ENCODE results near the gene ASRGL1. TPM values are rescaled to one million over a fixed set of nuclear protein-coding genes. Genes with fewer than 3 reads are reported as not detected.
"Not testable (repeated sequence)": the region's sequence is repeated elsewhere in the genome, so short reads cannot be mapped to it uniquely, and the experiment has no call there.

ASRGL1 gene
- total and polyA plus RNA-seq, 12 donors: 1.3 to 9.1 (median 3.1) TPM

DNA sequence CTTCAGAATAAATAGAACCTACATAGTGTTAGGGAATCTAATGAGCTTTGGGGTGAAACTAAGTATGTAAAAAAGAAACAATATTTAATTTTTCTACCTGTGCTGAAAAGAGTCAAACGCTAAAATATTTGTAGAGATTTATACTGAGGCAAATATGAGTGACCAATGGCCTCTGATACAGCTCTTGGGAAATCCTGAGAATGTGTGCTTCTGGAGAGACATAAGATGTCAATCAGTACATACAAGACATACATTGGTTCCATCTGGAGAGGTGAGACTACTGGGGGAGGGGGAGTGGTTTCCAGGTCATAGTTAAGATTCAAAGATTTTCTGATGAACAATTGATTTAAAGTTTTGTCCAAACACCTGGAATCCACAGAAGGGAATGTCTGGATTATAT lies 970 bp downstream of the ASRGL1 start:
- peak overlapping the region in 4 of 10 donors; percentile 55 to 82 (median 60) for H3K27ac ChIP-seq
- TF ChIP-seq, protein P1, sequence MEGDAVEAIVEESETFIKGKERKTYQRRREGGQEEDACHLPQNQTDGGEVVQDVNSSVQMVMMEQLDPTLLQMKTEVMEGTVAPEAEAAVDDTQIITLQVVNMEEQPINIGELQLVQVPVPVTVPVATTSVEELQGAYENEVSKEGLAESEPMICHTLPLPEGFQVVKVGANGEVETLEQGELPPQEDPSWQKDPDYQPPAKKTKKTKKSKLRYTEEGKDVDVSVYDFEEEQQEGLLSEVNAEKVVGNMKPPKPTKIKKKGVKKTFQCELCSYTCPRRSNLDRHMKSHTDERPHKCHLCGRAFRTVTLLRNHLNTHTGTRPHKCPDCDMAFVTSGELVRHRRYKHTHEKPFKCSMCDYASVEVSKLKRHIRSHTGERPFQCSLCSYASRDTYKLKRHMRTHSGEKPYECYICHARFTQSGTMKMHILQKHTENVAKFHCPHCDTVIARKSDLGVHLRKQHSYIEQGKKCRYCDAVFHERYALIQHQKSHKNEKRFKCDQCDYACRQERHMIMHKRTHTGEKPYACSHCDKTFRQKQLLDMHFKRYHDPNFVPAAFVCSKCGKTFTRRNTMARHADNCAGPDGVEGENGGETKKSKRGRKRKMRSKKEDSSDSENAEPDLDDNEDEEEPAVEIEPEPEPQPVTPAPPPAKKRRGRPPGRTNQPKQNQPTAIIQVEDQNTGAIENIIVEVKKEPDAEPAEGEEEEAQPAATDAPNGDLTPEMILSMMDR (IDR thresholded peaks at IDR 0.05): no peak
- peaks cover 0 to 20% (median 0%) of the 10 kb centered on the region in 7 donors for H3K27me3 ChIP-seq
- ATAC-seq (no peak), DNase-seq (no peak)
- H3K9me3 ChIP-seq: no peaks in the 10 kb centered on the region
- no peaks in the 10 kb centered on the region for H3K36me3 ChIP-seq
- H3K4me3 ChIP-seq: peak overlapping the region in 9 of 10 donors; percentile 57 to 86 (median 77)
- WGBS, 2 donors: 45 to 50% methylated on average over 1 of the region's 1 CpG
- intact Hi-C loops (cut with DNase I): loop anchor here in 5 of 10 donors (2.0 to 5.0 kb wide), 2 partner anchors 39 to 41 kb away; no protein-coding TSS in a partner anchor
- peaks cover 0 to 72% (median 12%) of the 10 kb centered on the region in 9 donors for H3K4me1 ChIP-seq

DNA sequence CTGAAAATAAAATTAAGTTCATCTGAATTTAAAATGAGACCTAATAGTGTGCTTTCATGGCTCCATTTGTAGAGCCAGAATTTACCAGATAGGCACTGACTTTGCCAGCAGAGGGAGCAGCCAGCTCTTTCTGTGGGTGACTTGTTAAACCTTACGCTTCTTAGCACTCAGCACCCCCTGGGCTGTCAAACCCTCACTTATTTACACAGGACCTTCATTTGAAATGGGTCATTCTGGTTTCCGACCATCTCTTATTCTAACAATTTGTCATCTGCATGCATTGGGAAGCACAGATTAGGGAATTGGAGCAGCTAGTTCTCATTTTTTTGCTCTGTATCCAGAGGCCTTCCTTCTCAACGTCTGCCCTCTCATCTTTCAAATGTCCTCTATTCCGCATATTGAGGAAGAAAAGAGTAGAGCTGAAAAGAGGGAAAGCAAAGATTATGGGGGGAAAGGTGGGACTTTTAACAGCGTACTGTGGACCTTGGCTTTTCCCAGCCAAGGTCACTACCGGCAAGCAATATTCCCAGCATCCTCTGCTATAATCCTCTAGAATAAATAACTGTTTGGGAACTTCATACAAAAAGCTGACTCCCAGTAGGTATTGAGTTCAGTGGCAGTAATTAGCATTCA lies 3.1 kb downstream of the ASRGL1 start:
- intact Hi-C loops (cut with DNase I): no loop called here
- 70 to 74% methylated on average over 6 of the region's 6 CpGs for WGBS, 2 donors
- Histone ChIP-seq H3K36me3 (no peaks in the 10 kb centered on the region), H3K4me3 (peak overlapping the region in 2 of 10 donors; percentile 12 to 13), H3K4me1 (peaks cover 0 to 74% (median 12%) of the 10 kb centered on the region in 9 donors), H3K27me3 (peaks cover 0 to 6% (median 0%) of the 10 kb centered on the region in 7 donors), H3K27ac (peak overlapping the region in 6 of 10 donors; percentile 9 to 59 (median 16)), H3K9me3 (no peaks in the 10 kb centered on the region)
- ATAC-seq (peak in 5 of 8 donors; percentile 35 to 65 (median 50)), DNase-seq (peak; percentile 27 to 42)
- TF ChIP-seq, protein P1 (IDR thresholded peaks at IDR 0.05): peak; percentile 44 to 80 (median 64)

DNA sequence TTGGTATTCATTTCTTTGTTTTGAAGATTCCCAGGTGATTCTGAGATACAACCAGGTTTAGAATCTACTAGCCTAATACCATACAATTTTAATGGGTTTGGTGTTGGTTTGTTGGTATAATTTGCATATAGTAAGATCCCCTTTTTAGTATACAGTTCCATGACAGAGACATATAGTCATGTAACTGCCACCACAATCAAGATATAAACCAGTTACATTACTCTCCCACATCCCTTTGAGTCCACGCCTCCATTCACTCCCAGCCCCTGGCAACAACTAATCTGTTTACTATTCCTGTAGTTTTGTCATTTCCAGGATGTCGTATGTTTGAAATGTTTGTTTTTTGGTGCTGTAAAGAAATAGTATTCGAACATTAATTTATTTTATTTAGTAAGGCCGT lies 4.3 kb downstream of the ASRGL1 start:
- Histone ChIP-seq H3K27me3 (peaks cover 0 to under 1% (median 0%) of the 10 kb centered on the region in 7 donors), H3K9me3 (no peaks in the 10 kb centered on the region), H3K27ac (peak overlapping the region in 3 of 10 donors; percentile 15 to 39 (median 31)), H3K4me1 (peaks cover 0 to 76% (median 12%) of the 10 kb centered on the region in 9 donors), H3K4me3 (no peak overlapping the region), H3K36me3 (no peaks in the 10 kb centered on the region)
- no peak for ATAC-seq
- no peak for DNase-seq
- TF ChIP-seq, protein P1 (IDR thresholded peaks at IDR 0.05): no peak
- intact Hi-C loops (cut with DNase I): no loop called here
- 67 to 77% methylated on average over 4 of the region's 4 CpGs for WGBS, 2 donors

DNA sequence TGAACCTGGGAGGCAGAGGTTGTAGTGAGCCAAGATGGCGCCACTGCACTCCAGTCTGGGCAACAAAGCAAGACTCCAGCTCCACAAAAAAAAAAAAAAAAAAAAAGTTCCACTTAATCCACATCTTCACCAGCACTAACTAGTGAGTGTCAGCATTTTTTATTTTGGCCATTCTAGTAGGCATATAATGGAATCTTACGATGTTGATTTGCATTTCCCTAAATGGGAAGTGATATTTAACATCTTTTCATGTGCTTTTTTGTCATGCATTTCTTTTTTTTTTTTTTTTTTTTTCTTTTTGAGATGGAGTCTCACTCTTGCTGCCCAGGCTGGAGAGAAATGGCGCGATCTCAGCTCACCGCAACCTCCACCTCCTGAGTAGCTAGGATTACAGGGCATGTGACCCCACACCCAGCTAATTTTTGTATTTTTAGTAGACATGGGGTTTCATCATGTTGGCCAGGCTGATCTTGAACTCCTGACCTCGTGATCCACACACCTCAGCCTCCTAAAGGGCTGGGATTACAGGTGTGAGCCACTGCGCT lies 6.5 kb downstream of the ASRGL1 start:
- H3K36me3 ChIP-seq; H3K9me3 ChIP-seq; ATAC-seq; H3K27me3 ChIP-seq; intact Hi-C loops (cut with DNase I); DNase-seq: not testable (repeated sequence)
- Histone ChIP-seq H3K27ac (peak overlapping the region in 1 of 10 donors; percentile 71), H3K4me1 (peaks cover 0 to 59% (median 7%) of the 10 kb centered on the region in 9 donors), H3K4me3 (peak overlapping the region in 1 of 10 donors; percentile 8)
- WGBS, 2 donors: 90 to 91% methylated on average over 7 of the region's 7 CpGs

All from heart right ventricle (tissue), 16 donors.